SU-DHL-6 (cell line): ENCODE results near the gene GLO1.

Experiments used
- CTCF ChIP-seq: fragments of 200-600 bp; sonication (generic); IDR thresholded peaks from one replicate; pipeline ENCODE4 v1.5.1; 2017; ENCODE audit warnings: antibody characterized with exemption, mild to moderate bottlenecking, low read length, moderate library complexity; ENCODE audit not compliant: insufficient read depth, poor library complexity, severe bottlenecking
- EZH2phosphoT487 ChIP-seq: fragments of 200-600 bp; sonication (generic), shearing (Covaris generic); conservative IDR thresholded peaks from 2 replicates; pipeline ENCODE4 v1.6.1; 2018; ENCODE audit warnings: mild to moderate bottlenecking, antibody characterized with exemption, low read length, moderate library complexity, mixed read lengths

- TF ChIP-seq CTCF (no peak), EZH2phosphoT487 (no peak)
Measured at GRCh38 chr6:38638941-38639497, 63.9 kb downstream of the GLO1 start.
